Measurements from ENCODE around the gene FGF9. TPM values are rescaled to one million over a fixed set of nuclear protein-coding genes. Genes with fewer than 3 reads are reported as not detected.
A peak's percentile ranks its signal among the peaks of the same experiment; 100 is the strongest.

Gene FGF9
- total and polyA plus RNA-seq, 2 experiments from 2014 or later = 0.65 to 0.75 TPM

GRCh38 chr13:21657538-21657937 lies 13.3 kb upstream of the FGF9 start:
- Histone ChIP-seq H3K79me2 (ENCODE audit: insufficient read depth) (no peaks in the 10 kb centered on the region), H3K9ac (no peak overlapping the region), H3K27ac (no peak overlapping the region), H2AFZ (no peak overlapping the region), H3K4me1 (ENCODE audit: insufficient read depth) (no peaks in the 10 kb centered on the region), H3F3A (ENCODE audit: insufficient read depth) (no peaks in the 10 kb centered on the region), H3K4me2 (ENCODE audit: unreplicated experiment) (no peak overlapping the region), H3K4me3 (no peak overlapping the region), H4K20me1 (ENCODE audit: insufficient read depth) (no peaks in the 10 kb centered on the region), H3K36me3 (ENCODE audit: low read depth) (no peaks in the 10 kb centered on the region), H3K27me3 (replicated peaks; ENCODE audit: insufficient read depth) (peaks cover 17% of the 10 kb centered on the region), H3K9me2 (ENCODE audit: insufficient read depth) (no peaks in the 10 kb centered on the region), H3K9me3 (ENCODE audit: low read depth) (no peaks in the 10 kb centered on the region)
- DNase-seq = peak; percentile 75
- TF ChIP-seq EZH2 (IDR thresholded peaks at IDR 0.05; ENCODE audit: insufficient read depth, poor library complexity, severe bottlenecking) (no peak), EZH2phosphoT487 (IDR thresholded peaks at IDR 0.05; ENCODE audit: insufficient read depth, low read depth) (no peak)
- in situ Hi-C loops (cut with MboI) = no loop called here
- WGBS, 2 experiments (ENCODE audit: low coverage in 1 of 2, low lambda C conversion rate in 2 of 2, missing lambda C conversion rate in 2 of 2) = 28 to 30% methylated on average over 4 of the region's 4 CpGs

- Histone ChIP-seq H3K9me3 (ENCODE audit: low read depth) (no peaks in the 10 kb centered on the region), H3K27ac (no peak overlapping the region), H2AFZ (no peak overlapping the region), H3K9ac (no peak overlapping the region), H3K4me2 (ENCODE audit: unreplicated experiment) (no peak overlapping the region), H3K79me2 (ENCODE audit: insufficient read depth) (no peaks in the 10 kb centered on the region), H4K20me1 (ENCODE audit: insufficient read depth) (no peaks in the 10 kb centered on the region), H3K9me2 (ENCODE audit: insufficient read depth) (no peaks in the 10 kb centered on the region), H3K36me3 (ENCODE audit: low read depth) (no peaks in the 10 kb centered on the region), H3K4me3 (no peak overlapping the region), H3K27me3 (replicated peaks; ENCODE audit: insufficient read depth) (peaks cover 17% of the 10 kb centered on the region), H3K4me1 (ENCODE audit: insufficient read depth) (no peaks in the 10 kb centered on the region), H3F3A (ENCODE audit: insufficient read depth) (no peaks in the 10 kb centered on the region)
- 64% methylated on average over 6 of the region's 6 CpGs for whole genome bisulfite sequencing, 2 experiments (ENCODE audit: low coverage in 1 of 2, low lambda C conversion rate in 2 of 2, missing lambda C conversion rate in 2 of 2)
- no peak for DNase-seq
- TF ChIP-seq EZH2 (IDR thresholded peaks at IDR 0.05; ENCODE audit: insufficient read depth, poor library complexity, severe bottlenecking) = no peak
- in situ Hi-C loops (cut with MboI) = no loop called here
These were observed 11.8 kb upstream of the FGF9 start for GRCh38 chr13:21659087-21659486.

GRCh38 chr13:21661097-21661909 lies 9.6 kb upstream of the FGF9 start:
- Histone ChIP-seq H3K4me2 (ENCODE audit: unreplicated experiment) (no peak overlapping the region), H3K27me3 (replicated peaks; ENCODE audit: insufficient read depth) (peaks cover 13% of the 10 kb centered on the region), H3K36me3 (ENCODE audit: low read depth) (no peaks in the 10 kb centered on the region), H4K20me1 (ENCODE audit: insufficient read depth) (no peaks in the 10 kb centered on the region), H3K9me2 (ENCODE audit: insufficient read depth) (no peaks in the 10 kb centered on the region), H2AFZ (no peak overlapping the region), H3F3A (ENCODE audit: insufficient read depth) (no peaks in the 10 kb centered on the region), H3K79me2 (ENCODE audit: insufficient read depth) (no peaks in the 10 kb centered on the region), H3K9me3 (ENCODE audit: low read depth) (no peaks in the 10 kb centered on the region), H3K27ac (no peak overlapping the region), H3K9ac (no peak overlapping the region), H3K4me3 (no peak overlapping the region), H3K4me1 (ENCODE audit: insufficient read depth) (no peaks in the 10 kb centered on the region)
- in situ Hi-C loops (cut with MboI) = no loop called here
- TF ChIP-seq EZH2 (IDR thresholded peaks at IDR 0.05; ENCODE audit: insufficient read depth, poor library complexity, severe bottlenecking) = no peak
- TF ChIP-seq EZH2phosphoT487 (IDR thresholded peaks at IDR 0.05; ENCODE audit: insufficient read depth, low read depth) = no peak
- DNase-seq = no peak
- 65 to 84% methylated on average over 2 of the region's 2 CpGs for WGBS, 2 experiments (ENCODE audit: low coverage in 1 of 2, low lambda C conversion rate in 2 of 2, missing lambda C conversion rate in 2 of 2)

GRCh38 chr13:21663197-21663596 lies 7.7 kb upstream of the FGF9 start:
- Histone ChIP-seq H3K27me3 (replicated peaks; ENCODE audit: insufficient read depth) (peaks cover 15% of the 10 kb centered on the region), H3F3A (ENCODE audit: insufficient read depth) (no peaks in the 10 kb centered on the region), H3K4me2 (ENCODE audit: unreplicated experiment) (no peak overlapping the region), H3K4me1 (ENCODE audit: insufficient read depth) (no peaks in the 10 kb centered on the region), H3K79me2 (ENCODE audit: insufficient read depth) (no peaks in the 10 kb centered on the region), H3K36me3 (ENCODE audit: low read depth) (no peaks in the 10 kb centered on the region), H3K27ac (no peak overlapping the region), H2AFZ (no peak overlapping the region), H3K9me3 (ENCODE audit: low read depth) (no peaks in the 10 kb centered on the region), H4K20me1 (ENCODE audit: insufficient read depth) (no peaks in the 10 kb centered on the region), H3K4me3 (no peak overlapping the region), H3K9me2 (ENCODE audit: insufficient read depth) (no peaks in the 10 kb centered on the region), H3K9ac (no peak overlapping the region)
- DNase-seq = no peak
- TF ChIP-seq EZH2phosphoT487 (IDR thresholded peaks at IDR 0.05; ENCODE audit: insufficient read depth, low read depth) = no peak
- no peak for TF ChIP-seq EZH2 (IDR thresholded peaks at IDR 0.05; ENCODE audit: insufficient read depth, poor library complexity, severe bottlenecking)
- WGBS, 2 experiments (ENCODE audit: low coverage in 1 of 2, low lambda C conversion rate in 2 of 2, missing lambda C conversion rate in 2 of 2) = 52 to 55% methylated on average over 4 of the region's 4 CpGs
- in situ Hi-C loops (cut with MboI) = no loop called here

Data from GM23248 (cell line).